HepG2 (cell line): ENCODE data around the gene LY6G5B. TPM values are rescaled to one million over a fixed set of nuclear protein-coding genes. Genes with fewer than 3 reads are reported as not detected.

Experiments used
- ERF ChIP-seq: IDR thresholded peaks from 2 replicates; pipeline ENCODE4 v1.6.1; 2018; ENCODE audit warnings: missing biosample characterization, missing genetic modification reagents
- IRF1 ChIP-seq: sonication (generic); formaldehyde crosslinking; IDR thresholded peaks from 2 replicates; pipeline ENCODE4 v1.4.0; 2020; ENCODE audit warnings: low read depth, mild to moderate bottlenecking, missing genetic modification reagents
- PLRG1 ChIP-seq: fragments of 450-650 bp; conservative IDR thresholded peaks from 2 replicates; pipeline ENCODE4 v1.6.1; 2016
- SIN3A ChIP-seq: IDR thresholded peaks from 2 replicates; pipeline ENCODE4 v1.6.1; 2011; ENCODE audit warnings: low read depth, mild to moderate bottlenecking, control low read depth, low read length, borderline replicate concordance
- SKIL ChIP-seq: sonication (generic); formaldehyde crosslinking; IDR thresholded peaks from 2 replicates; pipeline ENCODE4 v1.8.0; 2022; ENCODE audit warnings: missing genetic modification reagents, mild to moderate bottlenecking, moderate library complexity, borderline replicate concordance
- STAG1 ChIP-seq: sonication (generic); formaldehyde crosslinking; IDR thresholded peaks from 2 replicates; pipeline ENCODE4 v1.4.0; 2020; ENCODE audit warnings: missing genetic modification reagents
- TBX2 ChIP-seq: sonication (generic); formaldehyde crosslinking; IDR thresholded peaks from 2 replicates; pipeline ENCODE4 v1.5.0; 2020; ENCODE audit warnings: missing genetic modification reagents, mild to moderate bottlenecking, borderline replicate concordance
- XBP1 ChIP-seq: sonication (generic); formaldehyde crosslinking; IDR thresholded peaks from 2 replicates; pipeline ENCODE4 v1.5.0; 2020; ENCODE audit warnings: missing genetic modification reagents
- ZBTB10 ChIP-seq: sonication (generic); formaldehyde crosslinking; IDR thresholded peaks from 2 replicates; pipeline ENCODE4 v1.4.0; 2020; ENCODE audit warnings: missing genetic modification reagents, borderline replicate concordance
- ZC3H13 ChIP-seq: sonication (generic); formaldehyde crosslinking; IDR thresholded peaks from 2 replicates; pipeline ENCODE4 v1.8.1; 2023; ENCODE audit warnings: mild to moderate bottlenecking, missing genetic modification reagents, moderate library complexity
- ZNF318 ChIP-seq: sonication (generic); formaldehyde crosslinking; IDR thresholded peaks from 2 replicates; pipeline ENCODE4 v1.4.0; 2020; ENCODE audit warnings: mild to moderate bottlenecking, missing genetic modification reagents
- ZNF431 ChIP-seq: sonication (generic); formaldehyde crosslinking; IDR thresholded peaks from 2 replicates; pipeline ENCODE4 v1.9.0; 2022; ENCODE audit warnings: missing genetic modification reagents, low read depth, mild to moderate bottlenecking, borderline replicate concordance
- ZNF710 ChIP-seq: sonication (generic); formaldehyde crosslinking; IDR thresholded peaks from 2 replicates; pipeline ENCODE4 v1.5.0; 2020; ENCODE audit warnings: mild to moderate bottlenecking, missing genetic modification reagents, borderline replicate concordance
- polyA plus RNA-seq, 8 experiments: library from polyadenylated mRNA; depleted of rRNA in 3 of 8; stranded (reverse) in 7 of 8; unstranded in 1 of 8; fragments of >200 nt; fragmentation: Illumina TruSeq in 4 of 8; extraction: Trizol in 4 of 8; gene quantifications; 2 replicates each; pipeline versions ENCODE4 v1.2.1 to v1.2.3, GENCODE V29; 2011 to 2016; ENCODE audit warnings: low read depth in 4 of 8, missing spikeins in 1 of 8, mixed read lengths in 1 of 8; ENCODE audit not compliant: insufficient read depth in 1 of 8
- total RNA-seq, 5 experiments: library from RNA; depleted of rRNA; stranded (reverse); fragments of >200 nt; fragmentation: Illumina TruSeq; extraction: Trizol; gene quantifications; 2 replicates each; pipeline ENCODE4 v1.2.3, GENCODE V29; 2016; ENCODE audit warnings: low read depth in 1 of 5

LY6G5B gene
- total and polyA plus RNA-seq, 2 of the 13 experiments (the other 11 are each of a cell fraction or from before 2014, with no cell fraction given): 7.8 to 15.7 TPM

GRCh38 chr6:31658158-31658688 lies 11.6 kb upstream of the LY6G5B start (continued):
- TF ChIP-seq ZNF318 (CRISPR knock-in tag) (no peak), STAG1 (CRISPR knock-in tag) (no peak), ZBTB10 (no peak), TBX2 (CRISPR knock-in tag) (no peak), PLRG1 (no peak), ZNF710 (CRISPR knock-in tag) (no peak), ZNF431 (CRISPR knock-in tag) (no peak), ZC3H13 (CRISPR knock-in tag) (peak; percentile 59; the same call in 1 of the 2 replicates), SIN3A (0 out of 2 replicates have a peak, but pooled peaks have one; percentile 10), XBP1 (CRISPR knock-in tag) (no peak), IRF1 (CRISPR knock-in tag) (no peak), ERF (CRISPR knock-in tag) (0 out of 2 replicates have a peak, but pooled peaks have one; percentile 39), SKIL (no peak)
